ENCODE results near the gene TRAF3.

TRAF3 gene

GRCh38 chr14:102940729-102941362 lies 163.6 kb downstream of the TRAF3 start:
- H3K27me3 ChIP-seq (ENCODE audit: low read depth) = no peaks in the 10 kb centered on the region
- in situ Hi-C loops (cut with MboI; ENCODE audit: low sequenced_read_pairs) = no loop called here
- no peak for DNase-seq (ENCODE audit: low spot score in 2 of 2)
- H3K9me3 ChIP-seq = no peaks in the 10 kb centered on the region
- no peaks in the 10 kb centered on the region for H3K4me1 ChIP-seq
- no peak overlapping the region for H3K4me3 ChIP-seq
- H3K36me3 ChIP-seq (replicated peaks) = peaks cover 49% of the 10 kb centered on the region

GRCh38 chr14:102941419-102942011 lies 164.3 kb downstream of the TRAF3 start:
- Histone ChIP-seq H3K27me3 (ENCODE audit: low read depth) (no peaks in the 10 kb centered on the region), H3K4me3 (no peak overlapping the region), H3K4me1 (no peaks in the 10 kb centered on the region), H3K9me3 (no peaks in the 10 kb centered on the region), H3K36me3 (replicated peaks) (peaks cover 54% of the 10 kb centered on the region)
- no peak for DNase-seq (ENCODE audit: low spot score in 2 of 2)
- in situ Hi-C loops (cut with MboI; ENCODE audit: low sequenced_read_pairs) = no loop called here

- DNase-seq (ENCODE audit: low spot score in 2 of 2) = no peak
- H3K4me3 ChIP-seq = no peak overlapping the region
- H3K36me3 ChIP-seq (replicated peaks) = peaks cover 59% of the 10 kb centered on the region
- no peaks in the 10 kb centered on the region for H3K27me3 ChIP-seq (ENCODE audit: low read depth)
- H3K9me3 ChIP-seq = no peaks in the 10 kb centered on the region
- in situ Hi-C loops (cut with MboI; ENCODE audit: low sequenced_read_pairs) = no loop called here
- H3K4me1 ChIP-seq = no peaks in the 10 kb centered on the region
Measured at GRCh38 chr14:102942069-102942468, 164.8 kb downstream of the TRAF3 start.

- in situ Hi-C loops (cut with MboI; ENCODE audit: low sequenced_read_pairs) = no loop called here
- H3K4me1 ChIP-seq = no peaks in the 10 kb centered on the region
- no peak overlapping the region for H3K4me3 ChIP-seq
- no peak for DNase-seq (ENCODE audit: low spot score in 2 of 2)
- no peaks in the 10 kb centered on the region for H3K9me3 ChIP-seq
- no peaks in the 10 kb centered on the region for H3K27me3 ChIP-seq (ENCODE audit: low read depth)
- peaks cover 55% of the 10 kb centered on the region for H3K36me3 ChIP-seq (replicated peaks)
Measured at GRCh38 chr14:102943454-102943853, 166.2 kb downstream of the TRAF3 start.

- DNase-seq (ENCODE audit: low spot score in 2 of 2) = no peak
- Histone ChIP-seq H3K27me3 (ENCODE audit: low read depth) (no peaks in the 10 kb centered on the region), H3K36me3 (replicated peaks) (peaks cover 57% of the 10 kb centered on the region), H3K4me1 (no peaks in the 10 kb centered on the region), H3K4me3 (no peak overlapping the region), H3K9me3 (no peaks in the 10 kb centered on the region)
- in situ Hi-C loops (cut with MboI; ENCODE audit: low sequenced_read_pairs) = no loop called here
Measured at GRCh38 chr14:102943979-102944378, 166.7 kb downstream of the TRAF3 start.

- Histone ChIP-seq H3K9me3 (no peaks in the 10 kb centered on the region), H3K4me1 (no peaks in the 10 kb centered on the region), H3K4me3 (no peak overlapping the region), H3K36me3 (replicated peaks) (peaks cover 59% of the 10 kb centered on the region), H3K27me3 (ENCODE audit: low read depth) (no peaks in the 10 kb centered on the region)
- no peak for DNase-seq (ENCODE audit: low spot score in 2 of 2)
- in situ Hi-C loops (cut with MboI; ENCODE audit: low sequenced_read_pairs) = no loop called here
Measured at GRCh38 chr14:102944448-102945330, 167.4 kb downstream of the TRAF3 start.

- Histone ChIP-seq H3K4me1 (no peaks in the 10 kb centered on the region), H3K27me3 (ENCODE audit: low read depth) (no peaks in the 10 kb centered on the region), H3K36me3 (replicated peaks) (peaks cover 66% of the 10 kb centered on the region), H3K9me3 (no peaks in the 10 kb centered on the region), H3K4me3 (no peak overlapping the region)
- in situ Hi-C loops (cut with MboI; ENCODE audit: low sequenced_read_pairs) = no loop called here
- DNase-seq (ENCODE audit: low spot score in 2 of 2) = no peak
Measured at GRCh38 chr14:102945346-102946130, 168.3 kb downstream of the TRAF3 start.

- no peak for DNase-seq (ENCODE audit: low spot score in 2 of 2)
- H3K9me3 ChIP-seq = no peaks in the 10 kb centered on the region
- H3K4me1 ChIP-seq = no peaks in the 10 kb centered on the region
- no peak overlapping the region for H3K4me3 ChIP-seq
- no peaks in the 10 kb centered on the region for H3K27me3 ChIP-seq (ENCODE audit: low read depth)
- in situ Hi-C loops (cut with MboI; ENCODE audit: low sequenced_read_pairs) = no loop called here
- H3K36me3 ChIP-seq (replicated peaks) = peaks cover 72% of the 10 kb centered on the region
Measured at GRCh38 chr14:102947321-102948103, 170.3 kb downstream of the TRAF3 start.

- no peak for DNase-seq (ENCODE audit: low spot score in 2 of 2)
- no peaks in the 10 kb centered on the region for H3K4me1 ChIP-seq
- no peaks in the 10 kb centered on the region for H3K9me3 ChIP-seq
- peaks cover 77% of the 10 kb centered on the region for H3K36me3 ChIP-seq (replicated peaks)
- in situ Hi-C loops (cut with MboI; ENCODE audit: low sequenced_read_pairs) = no loop called here
- no peak overlapping the region for H3K4me3 ChIP-seq
- no peaks in the 10 kb centered on the region for H3K27me3 ChIP-seq (ENCODE audit: low read depth)
Measured at GRCh38 chr14:102948698-102949061, 171.4 kb downstream of the TRAF3 start.

- H3K4me1 ChIP-seq = no peaks in the 10 kb centered on the region
- H3K9me3 ChIP-seq = no peaks in the 10 kb centered on the region
- in situ Hi-C loops (cut with MboI; ENCODE audit: low sequenced_read_pairs) = no loop called here
- peaks cover 78% of the 10 kb centered on the region for H3K36me3 ChIP-seq (replicated peaks)
- H3K27me3 ChIP-seq (ENCODE audit: low read depth) = no peaks in the 10 kb centered on the region
- H3K4me3 ChIP-seq = no peak overlapping the region
- no peak for DNase-seq (ENCODE audit: low spot score in 2 of 2)
Measured at GRCh38 chr14:102949062-102949800, 172.0 kb downstream of the TRAF3 start.

GRCh38 chr14:102949801-102950451 lies 172.7 kb downstream of the TRAF3 start:
- no peaks in the 10 kb centered on the region for H3K27me3 ChIP-seq (ENCODE audit: low read depth)
- H3K4me1 ChIP-seq = no peaks in the 10 kb centered on the region
- no peaks in the 10 kb centered on the region for H3K9me3 ChIP-seq
- no peak overlapping the region for H3K4me3 ChIP-seq
- in situ Hi-C loops (cut with MboI; ENCODE audit: low sequenced_read_pairs) = no loop called here
- H3K36me3 ChIP-seq (replicated peaks) = peaks cover 79% of the 10 kb centered on the region
- no peak for DNase-seq (ENCODE audit: low spot score in 2 of 2)

- Histone ChIP-seq H3K36me3 (replicated peaks) (peaks cover 79% of the 10 kb centered on the region), H3K27me3 (ENCODE audit: low read depth) (no peaks in the 10 kb centered on the region), H3K4me3 (no peak overlapping the region), H3K9me3 (no peaks in the 10 kb centered on the region), H3K4me1 (peaks cover under 1% of the 10 kb centered on the region; the same call in 1 of the 2 replicates)
- no peak for DNase-seq (ENCODE audit: low spot score in 2 of 2)
- in situ Hi-C loops (cut with MboI; ENCODE audit: low sequenced_read_pairs) = no loop called here
Measured at GRCh38 chr14:102951034-102951433, 173.8 kb downstream of the TRAF3 start.
